IPS DF 6.9 (cell line): ENCODE data around the gene GOLGA2.

Source experiments
- DNase-seq: peaks from one replicate; pipeline ENCODE4 v3.0.0-alpha.2; 2013; ENCODE audit warnings: low read depth, low spot score
- H3K27ac ChIP-seq: one replicate; pipeline ENCODE4 v1.5.1; 2013; ENCODE audit warnings: low read length, control low read depth
- H3K27me3 ChIP-seq: 2 replicates; pipeline ENCODE4 v1.6.1; 2013; ENCODE audit warnings: mild to moderate bottlenecking, low read length; ENCODE audit not compliant: control insufficient read depth, insufficient read depth
- H3K36me3 ChIP-seq: 2 replicates; pipeline ENCODE4 v1.6.1; 2013; ENCODE audit warnings: low read length; ENCODE audit not compliant: control insufficient read depth, insufficient read depth
- H3K4me1 ChIP-seq: 2 replicates; pipeline ENCODE4 v1.6.1; 2013; ENCODE audit warnings: low read length; ENCODE audit not compliant: control insufficient read depth, insufficient read depth
- H3K4me3 ChIP-seq: 2 replicates; pipeline ENCODE4 v1.5.1; 2013; ENCODE audit warnings: mild to moderate bottlenecking, low read length
- H3K9me3 ChIP-seq: 2 replicates; pipeline ENCODE4 v1.6.1; 2013; ENCODE audit warnings: low read length, inconsistent platforms; ENCODE audit not compliant: control insufficient read depth, insufficient read depth
- WGBS: extraction: QIAGEN DNeasy Blood & Tissue Kit; methylation state at CpG from one replicate; pipeline ENCODE4 v1.1.7; 2013; ENCODE audit warnings: mixed read lengths, missing lambda C conversion rate; ENCODE audit not compliant: insufficient read length, insufficient coverage; 5-methylcytosine and 5-hydroxymethylcytosine counted together

Gene GOLGA2

DNA sequence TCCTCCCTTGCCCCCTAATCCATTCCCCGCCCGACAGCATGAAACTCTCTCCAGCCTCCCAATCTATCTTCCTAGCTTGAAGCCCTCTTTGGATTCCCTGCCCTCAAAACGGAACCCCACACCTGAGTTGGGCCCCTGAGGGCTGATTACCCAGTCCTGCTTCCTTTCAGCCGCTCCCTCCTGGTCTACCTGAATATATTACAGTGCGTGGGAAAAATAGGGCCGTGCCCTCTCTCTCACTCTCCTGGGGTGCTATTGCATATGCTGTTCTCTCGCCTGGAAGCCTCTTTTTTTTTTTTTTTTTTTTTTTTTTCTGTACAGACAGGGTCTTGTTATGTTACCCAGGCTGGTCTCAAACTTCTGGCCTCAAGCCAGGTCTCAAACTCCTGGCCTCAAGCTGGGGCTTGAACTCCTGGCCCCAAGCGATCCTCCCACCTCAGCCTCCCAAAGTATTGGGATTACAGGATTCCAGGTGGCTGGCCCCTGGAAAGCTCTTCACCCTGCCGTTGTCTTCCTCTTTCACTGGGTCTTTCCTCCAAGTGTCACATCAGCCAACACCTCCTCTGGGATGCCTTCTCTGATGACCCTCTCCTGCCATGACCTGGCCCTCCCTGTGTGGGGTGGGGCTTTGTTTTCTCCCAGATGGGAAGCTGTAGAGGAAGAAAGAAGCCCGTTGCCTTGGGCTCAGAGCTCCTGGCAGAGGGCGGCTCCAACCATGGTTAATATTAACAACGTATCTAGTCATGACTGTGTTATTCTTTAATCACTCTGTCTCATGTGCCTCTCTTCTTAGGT lies 64.4 kb downstream of the GOLGA2 start:
- Histone ChIP-seq H3K27me3 (no peaks in the 10 kb centered on the region), H3K4me3 (no peak overlapping the region), H3K27ac (no peak overlapping the region), H3K4me1 (no peaks in the 10 kb centered on the region), H3K36me3 (no peaks in the 10 kb centered on the region), H3K9me3 (no peaks in the 10 kb centered on the region)
- no peak for DNase-seq
- WGBS = no CpG with 5 or more reads among the region's 12 CpGs

DNA sequence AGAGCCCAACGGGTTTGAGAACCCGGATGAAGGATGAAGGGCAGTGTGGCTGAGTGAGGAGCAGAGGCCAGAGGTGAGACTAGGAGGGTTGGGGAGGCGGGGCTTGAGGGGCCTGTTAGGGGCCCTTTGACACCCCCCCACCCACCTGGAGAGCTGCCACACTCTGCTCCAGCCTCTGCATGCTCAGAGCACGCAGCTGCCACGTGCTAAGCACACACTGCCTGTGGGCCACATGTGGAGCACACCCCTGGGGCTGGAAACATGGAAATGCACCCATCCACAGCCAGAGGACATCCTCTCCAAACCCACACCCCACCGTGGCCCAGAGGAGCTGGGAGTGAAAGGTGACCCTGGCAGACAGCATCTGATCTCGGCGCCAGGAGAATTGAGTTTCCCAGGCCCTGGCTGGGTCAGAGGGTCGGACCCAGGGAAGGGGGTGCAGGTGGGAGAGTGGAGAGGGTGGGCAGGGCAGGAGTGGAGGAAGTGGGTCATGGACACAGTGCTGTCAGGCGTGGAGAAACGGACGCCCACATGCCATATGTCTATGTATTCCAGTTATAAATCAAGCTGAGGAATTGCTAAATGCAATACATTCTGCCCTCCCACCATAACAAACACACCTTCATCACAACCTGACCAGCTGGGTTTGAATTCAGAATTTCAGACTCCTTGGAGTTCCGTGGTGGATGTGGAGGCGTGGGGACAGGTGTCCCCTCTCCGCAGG lies 66.7 kb downstream of the GOLGA2 start:
- no peaks in the 10 kb centered on the region for H3K36me3 ChIP-seq
- H3K4me3 ChIP-seq = no peak overlapping the region
- no peaks in the 10 kb centered on the region for H3K27me3 ChIP-seq
- H3K9me3 ChIP-seq = no peaks in the 10 kb centered on the region
- no peak for DNase-seq
- WGBS = no CpG with 5 or more reads among the region's 15 CpGs
- no peak overlapping the region for H3K27ac ChIP-seq
- H3K4me1 ChIP-seq = peaks cover 2% of the 10 kb centered on the region; the same call in 1 of the 2 replicates

DNA sequence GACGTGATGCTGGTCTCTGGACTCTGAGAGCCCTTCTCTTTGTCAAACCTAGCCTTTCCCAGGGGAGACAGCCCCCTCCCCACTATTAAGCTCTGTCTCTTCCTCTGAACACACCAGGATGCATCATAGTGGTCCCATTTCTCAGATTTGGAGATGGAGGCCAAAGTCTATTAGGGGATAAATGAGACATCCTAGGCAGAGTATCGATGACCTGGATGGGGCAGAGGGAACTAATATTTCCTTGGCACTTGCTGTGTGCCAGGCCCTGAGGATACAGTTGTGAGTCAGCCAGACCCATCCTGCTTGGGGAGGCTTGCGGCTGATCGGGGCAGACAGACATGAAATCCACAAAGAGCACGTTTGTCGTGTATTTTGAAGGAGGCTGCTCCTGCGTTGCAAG lies 67.4 kb downstream of the GOLGA2 start:
- WGBS = no CpG with 5 or more reads among the region's 7 CpGs
- no peak overlapping the region for H3K4me3 ChIP-seq
- no peaks in the 10 kb centered on the region for H3K9me3 ChIP-seq
- DNase-seq = no peak
- peaks cover 2% of the 10 kb centered on the region; the same call in 1 of the 2 replicates for H3K4me1 ChIP-seq
- H3K36me3 ChIP-seq = no peaks in the 10 kb centered on the region
- H3K27ac ChIP-seq = no peak overlapping the region
- no peaks in the 10 kb centered on the region for H3K27me3 ChIP-seq

DNA sequence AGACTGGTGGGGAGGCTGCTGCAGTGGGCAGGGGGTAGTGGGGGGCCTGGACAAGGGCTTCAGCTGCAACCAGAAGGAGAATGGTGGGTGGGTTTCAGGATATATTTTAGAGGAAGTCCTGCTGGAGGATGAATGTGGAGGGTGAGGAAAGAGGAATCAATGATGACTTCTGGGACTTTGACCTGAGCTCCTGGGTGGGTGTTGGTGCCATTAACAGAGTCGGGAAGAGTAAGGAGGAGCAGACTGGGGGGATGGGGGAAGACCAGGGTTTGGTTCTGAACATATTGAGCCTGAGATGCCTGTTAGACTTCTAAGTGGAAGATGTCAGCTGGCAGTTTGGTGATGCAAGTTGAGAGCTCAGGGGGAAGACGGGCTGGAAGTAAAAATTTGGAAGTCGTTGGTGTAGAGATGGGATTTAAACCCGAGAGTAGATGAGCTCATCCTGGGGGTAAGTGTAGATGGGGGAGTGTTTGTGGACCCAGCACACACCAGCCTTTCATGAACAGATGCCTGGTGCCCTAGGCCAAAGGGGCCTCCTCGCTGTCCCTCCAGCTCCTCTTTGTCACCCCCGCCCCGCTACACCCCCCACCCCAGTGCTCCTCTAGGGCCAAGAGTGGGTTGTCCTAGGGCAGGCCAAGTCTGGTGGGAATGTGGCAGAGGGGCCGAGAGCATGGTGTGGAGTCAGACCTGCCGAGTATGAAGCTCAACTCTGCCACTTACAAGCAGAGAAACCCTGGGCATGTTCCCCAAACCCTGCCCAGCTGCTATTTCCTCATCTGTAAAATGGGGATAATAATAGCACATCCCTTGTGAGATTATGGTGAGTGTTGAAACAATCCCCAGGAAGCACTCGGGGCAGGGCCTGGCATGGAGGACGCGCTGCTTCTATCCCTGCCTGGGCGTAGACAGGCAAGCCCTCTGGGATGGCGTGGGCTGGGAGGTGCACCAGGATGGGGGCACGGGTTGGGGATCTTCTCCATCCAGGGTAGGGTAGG lies 68.6 kb downstream of the GOLGA2 start:
- Histone ChIP-seq H3K36me3 (no peaks in the 10 kb centered on the region), H3K27me3 (no peaks in the 10 kb centered on the region), H3K27ac (no peak overlapping the region), H3K4me3 (no peak overlapping the region), H3K9me3 (no peaks in the 10 kb centered on the region), H3K4me1 (peaks cover 2% of the 10 kb centered on the region)
- no peak for DNase-seq
- WGBS = 100% methylated on average over 3 of the region's 15 CpGs

DNA sequence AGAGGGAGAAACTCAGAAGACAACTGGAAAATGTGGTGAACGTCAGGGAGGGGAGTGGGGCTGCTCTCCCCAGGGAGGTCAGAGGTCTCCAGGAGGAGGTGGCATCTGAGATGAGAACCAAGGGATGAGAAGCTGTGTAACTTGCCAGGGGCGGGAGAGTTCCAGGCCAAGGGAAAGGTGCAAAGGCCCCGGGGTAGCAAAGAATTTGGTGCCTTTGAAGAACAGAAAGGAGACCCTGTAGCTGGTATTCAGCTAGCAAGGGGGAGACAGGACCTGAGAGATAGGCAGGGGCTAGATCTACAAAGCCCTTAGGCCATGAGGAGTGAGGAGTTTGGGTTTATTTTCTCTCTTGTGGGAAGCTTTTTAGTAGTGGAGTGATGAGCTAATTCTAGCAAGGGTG lies 69.3 kb downstream of the GOLGA2 start:
- WGBS = no CpG with 5 or more reads among the region's 3 CpGs
- H3K27ac ChIP-seq = no peak overlapping the region
- H3K4me1 ChIP-seq = peaks cover 2% of the 10 kb centered on the region
- no peaks in the 10 kb centered on the region for H3K9me3 ChIP-seq
- no peaks in the 10 kb centered on the region for H3K27me3 ChIP-seq
- no peak overlapping the region for H3K4me3 ChIP-seq
- DNase-seq = no peak
- H3K36me3 ChIP-seq = no peaks in the 10 kb centered on the region
